GM18858 (cell line): ENCODE results near the gene PARD6A.

Experiments used
- ATAC-seq: cut with Tn5 transposase; IDR thresholded peaks from one replicate; pipeline ENCODE4 v1.9.1; 2021; ENCODE audit not compliant: unreplicated experiment

Gene PARD6A

GRCh38 chr16:67660564-67661028, at the start of gene PARD6A:
TSS of gene PARD6A (plus strand) at chr16:67660960. CDS start at chr16:67661039, 79 bp downstream.
- peak; percentile 55 for ATAC-seq

GRCh38 chr16:67613808-67614207, 47.0 kb upstream of the PARD6A start:
- no peak for ATAC-seq

- no peak for ATAC-seq
These were observed 32.5 kb upstream of the PARD6A start for GRCh38 chr16:67628216-67628615.

GRCh38 chr16:67632415-67633172, 28.2 kb upstream of the PARD6A start:
- ATAC-seq, result no peak

- ATAC-seq, result no peak
These were observed 24.0 kb upstream of the PARD6A start for GRCh38 chr16:67636713-67637112.

- no peak for ATAC-seq
These were observed 23.1 kb upstream of the PARD6A start for GRCh38 chr16:67637625-67638024.

- ATAC-seq, result no peak
These were observed 18.7 kb upstream of the PARD6A start for GRCh38 chr16:67641779-67642708.

GRCh38 chr16:67644038-67644437, 16.7 kb upstream of the PARD6A start:
- ATAC-seq, result no peak

GRCh38 chr16:67645397-67646121, 15.2 kb upstream of the PARD6A start:
- no peak for ATAC-seq

GRCh38 chr16:67647111-67647651, 13.6 kb upstream of the PARD6A start:
- no peak for ATAC-seq

GRCh38 chr16:67647681-67648080, 13.1 kb upstream of the PARD6A start:
- ATAC-seq, result no peak

GRCh38 chr16:67648088-67648763, 12.5 kb upstream of the PARD6A start:
- no peak for ATAC-seq

GRCh38 chr16:67648764-67649407, 11.9 kb upstream of the PARD6A start:
- ATAC-seq, result no peak

GRCh38 chr16:67649494-67649931, 11.2 kb upstream of the PARD6A start:
- ATAC-seq, result no peak

- no peak for ATAC-seq
These were observed 10.7 kb upstream of the PARD6A start for GRCh38 chr16:67650023-67650422.

- no peak for ATAC-seq
These were observed 9.7 kb upstream of the PARD6A start for GRCh38 chr16:67651039-67651438.

GRCh38 chr16:67651847-67652246, 8.9 kb upstream of the PARD6A start:
- no peak for ATAC-seq

GRCh38 chr16:67652578-67653127, 8.1 kb upstream of the PARD6A start:
- ATAC-seq, result no peak

GRCh38 chr16:67653128-67653788, 7.5 kb upstream of the PARD6A start:
- no peak for ATAC-seq
